ENCODE measurements around the gene CNNM4. TPM values are rescaled to one million over a fixed set of nuclear protein-coding genes. Genes with fewer than 3 reads are reported as not detected.
A peak's percentile ranks its signal among the peaks of the same experiment; 100 is the strongest.

Gene CNNM4
- total RNA-seq, 1 donor from 2014 or later = 1.3 TPM

GRCh38 chr2:96832408-96832753, 71.7 kb downstream of the CNNM4 start:
- no peak for DNase-seq (ENCODE audit: low read depth in 2 of 2)

GRCh38 chr2:96832754-96833507, 72.2 kb downstream of the CNNM4 start:
- DNase-seq (ENCODE audit: low read depth in 2 of 2) = no peak

- no peak for DNase-seq (ENCODE audit: low read depth in 2 of 2)
These were observed 75.1 kb downstream of the CNNM4 start for GRCh38 chr2:96835830-96836229.

GRCh38 chr2:96837575-96837974, 76.9 kb downstream of the CNNM4 start:
- no peak for DNase-seq (ENCODE audit: low read depth in 2 of 2)

- DNase-seq (ENCODE audit: low read depth in 2 of 2) = no peak
These were observed 77.9 kb downstream of the CNNM4 start for GRCh38 chr2:96838345-96839292.

GRCh38 chr2:96839293-96839874, 78.7 kb downstream of the CNNM4 start:
- no peak for DNase-seq (ENCODE audit: low read depth in 2 of 2)

- no peak for DNase-seq (ENCODE audit: low read depth in 2 of 2)
These were observed 79.5 kb downstream of the CNNM4 start for GRCh38 chr2:96839875-96840850.

- no peak for DNase-seq (ENCODE audit: low read depth in 2 of 2)
These were observed 81.2 kb downstream of the CNNM4 start for GRCh38 chr2:96841701-96842495.

GRCh38 chr2:96842600-96842999, 81.9 kb downstream of the CNNM4 start:
- DNase-seq (ENCODE audit: low read depth in 2 of 2) = no peak

GRCh38 chr2:96843538-96844268, 83.0 kb downstream of the CNNM4 start, which contains the start of gene ANKRD23:
Gene ANKRD23 (minus strand): TSS chr2:96844021. CDS start chr2:96843992, 29 bp downstream.
- DNase-seq (ENCODE audit: low read depth in 2 of 2) = no peak

GRCh38 chr2:96844405-96844808, 83.7 kb downstream of the CNNM4 start:
- DNase-seq (ENCODE audit: low read depth in 2 of 2) = no peak

GRCh38 chr2:96846825-96847224, 86.1 kb downstream of the CNNM4 start:
- DNase-seq (ENCODE audit: low read depth in 2 of 2) = no peak

GRCh38 chr2:96847586-96847985, 86.9 kb downstream of the CNNM4 start:
- DNase-seq (ENCODE audit: low read depth in 2 of 2) = no peak

- DNase-seq (ENCODE audit: low read depth in 2 of 2) = no peak
These were observed 87.6 kb downstream of the CNNM4 start for GRCh38 chr2:96848264-96848663.

- no peak for DNase-seq (ENCODE audit: low read depth in 2 of 2)
These were observed 92.0 kb downstream of the CNNM4 start for GRCh38 chr2:96852667-96853066.

GRCh38 chr2:96853321-96853720, 92.6 kb downstream of the CNNM4 start:
- DNase-seq (ENCODE audit: low read depth in 2 of 2) = no peak

- DNase-seq (ENCODE audit: low read depth in 2 of 2) = peak in 1 of 2 donors; percentile 32
These were observed 96.3 kb downstream of the CNNM4 start for GRCh38 chr2:96856776-96857666.

- DNase-seq (ENCODE audit: low read depth in 2 of 2) = peak; percentile 96 to 98
These were observed 97.1 kb downstream of the CNNM4 start, which contains the start of gene ANKRD39 for GRCh38 chr2:96857667-96858372. Gene ANKRD39 (minus strand): TSS chr2:96858016. CDS start chr2:96857987, 29 bp downstream.
